A549 (cell line): ENCODE measurements around the gene SH3RF3. TPM values are rescaled to one million over a fixed set of nuclear protein-coding genes. Genes with fewer than 3 reads are reported as not detected.

Experiments used
- ATAC-seq, 2 experiments: fragments of 200-7000 bp in 1 of 2; fragments of >200 bp in 1 of 2; cut with Nextera tagmentation in 1 of 2; cut with Tn5 transposase in 1 of 2; 3 replicates each; pipeline versions ENCODE4 v1.8.0 to v1.9.1; 2018 to 2020; ENCODE audit warnings: mild to moderate bottlenecking in 1 of 2, moderate library complexity in 1 of 2
- CTCF ChIA-PET: fragments of 300-600 bp; sonication (Branson Sonifier 250); formaldehyde crosslinking; extraction: SDS; loops from one replicate; lab custom pipeline; 2021; ENCODE audit warnings: antibody characterized with exemption, inconsistent platforms; lab: Yijun Ruan, JAX
- POLR2A ChIA-PET: fragments of 350-600 bp; formaldehyde crosslinking; extraction: SDS; loops from one replicate; lab custom pipeline; 2021; ENCODE audit warnings: antibody characterized with exemption, inconsistent platforms; lab: Yijun Ruan, JAX
- DNase-seq, 2 experiments: peaks; one replicate each; pipeline versions ENCODE4 v3.0.0 to v3.0.0-alpha.2; 2011 to 2016; ENCODE audit warnings: low read depth in 1 of 2, low spot score in 1 of 2
- FAIRE-seq: peaks from 2 replicates; lab custom pipeline; 2011; peaks lifted over from hg19 to GRCh38; lab: Jason Lieb, UNC
- H3K27ac ChIP-seq, 2 experiments: fragments of >200 bp; sonication (Bioruptor Twin); formaldehyde crosslinking; 3 replicates each; pipeline ENCODE4 v1.5.1; 2016 to 2017
- H3K4me1 ChIP-seq: fragments of >200 bp; sonication (Bioruptor Twin); formaldehyde crosslinking; 3 replicates; pipeline ENCODE4 v1.6.1; 2016
- H3K4me2 ChIP-seq: fragments of >200 bp; sonication (Bioruptor Twin); formaldehyde crosslinking; 3 replicates; pipeline ENCODE4 v1.6.1; 2016
- H3K4me3 ChIP-seq: fragments of >200 bp; sonication (Bioruptor Twin); formaldehyde crosslinking; 3 replicates; pipeline ENCODE4 v1.5.1; 2016
- H3K9me3 ChIP-seq: fragments of >200 bp; sonication (Bioruptor Twin); formaldehyde crosslinking; 3 replicates; pipeline ENCODE4 v1.6.1; 2016
- BHLHE40 ChIP-seq: IDR thresholded peaks from 2 replicates; pipeline ENCODE4 v1.6.1; 2012; ENCODE audit warnings: low read depth, low read length, inconsistent platforms
- CBX2 ChIP-seq: fragments of 200-600 bp; sonication (generic); IDR thresholded peaks from 2 replicates; pipeline ENCODE4 v1.6.1; 2016; ENCODE audit warnings: low read depth, mild to moderate bottlenecking, borderline replicate concordance
- CHD2 ChIP-seq: fragments of 150-350 bp; IDR thresholded peaks from 2 replicates; pipeline ENCODE4 v1.6.1; 2014; ENCODE audit warnings: low read length; ENCODE audit not compliant: partially characterized antibody
- E2F6 ChIP-seq: IDR thresholded peaks from 2 replicates; pipeline ENCODE4 v1.6.1; 2012; ENCODE audit warnings: low read depth, borderline replicate concordance
- ESRRA ChIP-seq: fragments of 150-350 bp; IDR thresholded peaks from 2 replicates; pipeline ENCODE4 v1.6.1; 2014; ENCODE audit warnings: mild to moderate bottlenecking, low read length, borderline replicate concordance
- FOXS1 ChIP-seq: fragments of 250-450 bp; sonication (Bioruptor Pico); IDR thresholded peaks from 2 replicates; pipeline ENCODE4 v1.5.0; 2020; ENCODE audit warnings: mild to moderate bottlenecking, moderate library complexity
- GATA3 ChIP-seq: IDR thresholded peaks from 2 replicates; pipeline ENCODE4 v1.6.1; 2012; ENCODE audit warnings: borderline replicate concordance
- HOXB5 ChIP-seq: fragments of 250-450 bp; sonication (Bioruptor Pico); IDR thresholded peaks from 2 replicates; pipeline ENCODE4 v1.5.0; 2020; ENCODE audit warnings: mild to moderate bottlenecking, moderate library complexity
- MAFK ChIP-seq: fragments of 450-650 bp; IDR thresholded peaks from 2 replicates; pipeline ENCODE4 v1.6.1; 2014; ENCODE audit not compliant: partially characterized antibody
- MAX ChIP-seq: IDR thresholded peaks from 2 replicates; pipeline ENCODE4 v1.6.1; 2012
- MAZ ChIP-seq: fragments of 150-350 bp; IDR thresholded peaks from 2 replicates; pipeline ENCODE4 v1.6.1; 2014; ENCODE audit warnings: antibody characterized with exemption, low read depth, low read length, borderline replicate concordance
- NPAS2 ChIP-seq: fragments of 250-450 bp; sonication (Bioruptor Pico); IDR thresholded peaks from 2 replicates; pipeline ENCODE4 v1.8.0; 2022; ENCODE audit warnings: mild to moderate bottlenecking, moderate library complexity, borderline replicate concordance
- NR3C1 ChIP-seq: fragments of >200 bp; sonication (Bioruptor Twin); formaldehyde crosslinking; IDR thresholded peaks from 3 replicates; pipeline ENCODE4 v1.6.1; 2017
- PHF8 ChIP-seq: fragments of 200-600 bp; sonication (generic); IDR thresholded peaks from 2 replicates; pipeline ENCODE4 v1.6.1; 2016; ENCODE audit warnings: low read depth, mild to moderate bottlenecking, antibody characterized with exemption, moderate library complexity, borderline replicate concordance
- POLR2A ChIP-seq: IDR thresholded peaks from 2 replicates; pipeline ENCODE4 v1.6.1; 2012; ENCODE audit warnings: mild to moderate bottlenecking, low read length
- POLR2AphosphoS2 ChIP-seq: conservative IDR thresholded peaks from 2 replicates; pipeline ENCODE4 v1.6.1; 2012; ENCODE audit warnings: low read length, improper control_type of control experiment, inconsistent platforms
- REST ChIP-seq: fragments of 200-600 bp; sonication (generic); IDR thresholded peaks from 2 replicates; pipeline ENCODE4 v1.6.1; 2016; ENCODE audit warnings: antibody characterized with exemption, mild to moderate bottlenecking, moderate library complexity
- ZC3H11A ChIP-seq: fragments of 450-650 bp; IDR thresholded peaks from 2 replicates; pipeline ENCODE4 v1.6.1; 2014; ENCODE audit warnings: antibody characterized with exemption, mild to moderate bottlenecking
- ZSCAN20 ChIP-seq: fragments of 250-450 bp; sonication (Bioruptor Pico); IDR thresholded peaks from 2 replicates; pipeline ENCODE4 v1.8.0; 2022; ENCODE audit warnings: mild to moderate bottlenecking, moderate library complexity
- WGBS: methylation state at CpG from one replicate; pipeline ENCODE4 v1.1.6; 2017; ENCODE audit errors: missing lambda C conversion rate; 5-methylcytosine and 5-hydroxymethylcytosine counted together
- polyA plus RNA-seq, 4 experiments: library from polyadenylated mRNA; depleted of rRNA in 3 of 4; stranded (reverse); fragments of >200 nt; fragmentation: RNase III in 1 of 4; extraction: RNeasy Plus Mini Kit Qiagen cat#74134 plus additional on column Dnase treatment in 1 of 4; gene quantifications; 2 replicates in 3 of 4; 3 replicates in 1 of 4; pipeline ENCODE4 v1.2.3, GENCODE V29; 2011 to 2017
- TF ChIP-seq, protein P1 (sequence below): fragments of 250-450 bp; sonication (Bioruptor Pico); IDR thresholded peaks from 2 replicates; pipeline ENCODE4 v1.5.0; 2020; ENCODE audit warnings: low read depth, mild to moderate bottlenecking, moderate library complexity
- TF ChIP-seq, protein P2 (sequence below): IDR thresholded peaks from 2 replicates; pipeline ENCODE4 v1.6.1; 2012

The SH3RF3 gene
- polyA plus RNA-seq, 2 of the 4 experiments (the other 2 are of a cell fraction): 0.04 to 0.21 TPM

DNA sequence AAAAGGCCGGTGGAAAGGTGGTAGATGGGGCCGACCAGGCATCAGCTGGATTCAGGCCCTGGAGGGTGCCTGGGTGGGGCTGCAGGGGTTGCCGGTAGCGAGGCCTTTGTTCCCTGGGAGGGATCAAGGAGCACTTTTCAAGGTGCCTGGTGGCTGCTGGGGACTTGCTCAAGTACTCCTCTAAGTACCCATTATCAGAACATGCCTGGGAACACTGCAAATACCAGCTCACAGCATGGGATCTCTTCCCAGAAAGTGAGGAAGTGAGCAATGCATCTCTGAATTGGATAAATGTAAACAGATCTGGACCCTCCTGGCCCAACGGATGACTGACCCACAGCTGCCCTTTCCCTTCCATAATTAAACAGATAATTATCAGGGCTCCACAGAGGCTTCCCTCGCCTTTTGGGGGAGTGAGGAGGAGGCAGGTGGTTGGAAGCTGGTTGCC lies 210.5 kb downstream of the SH3RF3 start:
- Histone ChIP-seq H3K4me1 (no peaks in the 10 kb centered on the region), H3K9me3 (no peaks in the 10 kb centered on the region), H3K4me2 (no peak overlapping the region), H3K4me3 (no peak overlapping the region)
- POLR2A ChIA-PET: no interaction called here
- DNase-seq: no peak
- no peak for FAIRE-seq
- no peak for TF ChIP-seq FOXS1 (CRISPR knock-in tag)
- TF ChIP-seq ESRRA: no peak
- TF ChIP-seq ZSCAN20: no peak
- no peak for TF ChIP-seq NPAS2 (CRISPR knock-in tag)
- TF ChIP-seq POLR2AphosphoS2: no peak
- no peak for TF ChIP-seq REST
- no peak for TF ChIP-seq E2F6
- TF ChIP-seq MAFK: no peak
- no peak for TF ChIP-seq ZC3H11A
- TF ChIP-seq, all 56 proteins: peak for 0
- ATAC-seq: no peak
- CTCF ChIA-PET: interaction anchor here (1.2 kb wide), 1 partner anchor 123 kb away, joined by 3 read pairs; no protein-coding TSS in a partner anchor
- WGBS: 49% methylated on average over 6 of the region's 6 CpGs
- H3K27ac ChIP-seq: no peak overlapping the region

DNA sequence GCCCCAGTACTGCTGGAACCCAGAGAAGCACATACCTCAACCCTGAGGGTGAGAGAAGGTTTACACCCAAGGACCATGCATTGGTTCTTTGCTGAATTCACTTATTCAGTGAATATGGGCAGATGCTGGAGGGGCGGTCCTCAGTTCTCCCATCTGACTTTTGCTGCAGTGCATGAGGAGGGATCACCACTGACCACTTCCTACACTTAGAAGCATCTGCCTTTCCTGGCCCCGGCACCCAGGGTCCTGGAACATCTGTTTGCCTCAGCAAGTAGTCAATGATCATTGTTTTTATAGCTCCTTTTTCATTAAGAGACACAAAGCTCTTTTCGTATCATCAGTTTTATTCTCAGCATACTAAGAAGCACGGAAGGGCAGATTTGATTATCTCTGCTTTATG lies 211.4 kb downstream of the SH3RF3 start:
- TF ChIP-seq HOXB5 (CRISPR knock-in tag) (no peak), CBX2 (no peak), CHD2 (no peak), MAZ (no peak), BHLHE40 (no peak), POLR2A (no peak), NR3C1 (no peak)
- POLR2A ChIA-PET: no interaction called here
- H3K27ac ChIP-seq: no peak overlapping the region

DNA sequence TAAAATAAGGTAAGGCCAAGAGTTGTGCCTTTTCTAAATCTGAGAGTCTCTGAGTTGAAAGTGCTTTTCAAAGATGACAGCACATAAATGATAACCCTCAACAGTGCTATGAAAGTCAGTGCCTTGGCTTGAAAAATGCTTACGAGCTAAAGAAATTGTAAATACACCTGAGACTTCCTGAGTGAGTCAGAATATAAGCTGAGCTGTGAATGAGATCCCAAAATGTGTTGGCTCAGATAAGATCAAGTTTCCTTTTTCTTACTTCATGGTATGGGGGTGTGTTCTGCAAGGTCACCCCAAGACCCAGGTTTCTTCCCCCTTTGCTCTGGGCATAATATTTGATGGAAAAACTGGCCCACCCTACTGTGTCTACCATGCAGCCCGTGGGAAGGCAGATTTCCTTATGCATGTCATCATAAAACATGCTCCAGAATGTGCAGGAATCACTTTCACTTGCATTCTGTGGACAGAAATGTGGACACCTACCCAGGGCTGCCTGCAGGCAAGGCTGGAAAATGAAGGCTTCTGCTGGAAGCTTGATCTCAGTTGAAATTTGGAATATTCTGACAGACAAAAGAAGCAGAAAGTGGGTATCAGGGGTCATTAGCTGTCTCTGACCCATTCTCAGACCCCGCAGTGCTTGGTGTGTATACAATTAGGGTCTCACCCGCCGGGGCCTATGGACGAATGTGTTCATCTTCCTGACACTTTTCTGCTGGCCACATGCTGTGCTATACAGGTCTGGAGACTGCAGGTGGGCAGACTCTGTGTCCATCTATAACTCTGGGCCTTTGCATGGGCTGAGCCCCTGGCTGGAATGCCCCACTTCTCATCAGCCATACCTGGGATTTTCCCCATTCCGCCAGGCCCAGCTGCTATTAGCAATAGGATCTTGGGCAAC lies 212.6 kb downstream of the SH3RF3 start:
- no peak for FAIRE-seq
- Histone ChIP-seq H3K4me3 (no peak overlapping the region), H3K27ac (no peak overlapping the region), H3K4me1 (no peaks in the 10 kb centered on the region), H3K9me3 (no peaks in the 10 kb centered on the region)
- WGBS: 68% methylated on average over 6 of the region's 7 CpGs
- DNase-seq: no peak
- ATAC-seq: no peak
- POLR2A ChIA-PET: no interaction called here
- no peak for TF ChIP-seq E2F6
- TF ChIP-seq, protein P1, sequence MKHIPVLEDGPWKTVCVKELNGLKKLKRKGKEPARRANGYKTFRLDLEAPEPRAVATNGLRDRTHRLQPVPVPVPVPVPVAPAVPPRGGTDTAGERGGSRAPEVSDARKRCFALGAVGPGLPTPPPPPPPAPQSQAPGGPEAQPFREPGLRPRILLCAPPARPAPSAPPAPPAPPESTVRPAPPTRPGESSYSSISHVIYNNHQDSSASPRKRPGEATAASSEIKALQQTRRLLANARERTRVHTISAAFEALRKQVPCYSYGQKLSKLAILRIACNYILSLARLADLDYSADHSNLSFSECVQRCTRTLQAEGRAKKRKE: no peak
- no peak for TF ChIP-seq PHF8
- TF ChIP-seq, protein P2, sequence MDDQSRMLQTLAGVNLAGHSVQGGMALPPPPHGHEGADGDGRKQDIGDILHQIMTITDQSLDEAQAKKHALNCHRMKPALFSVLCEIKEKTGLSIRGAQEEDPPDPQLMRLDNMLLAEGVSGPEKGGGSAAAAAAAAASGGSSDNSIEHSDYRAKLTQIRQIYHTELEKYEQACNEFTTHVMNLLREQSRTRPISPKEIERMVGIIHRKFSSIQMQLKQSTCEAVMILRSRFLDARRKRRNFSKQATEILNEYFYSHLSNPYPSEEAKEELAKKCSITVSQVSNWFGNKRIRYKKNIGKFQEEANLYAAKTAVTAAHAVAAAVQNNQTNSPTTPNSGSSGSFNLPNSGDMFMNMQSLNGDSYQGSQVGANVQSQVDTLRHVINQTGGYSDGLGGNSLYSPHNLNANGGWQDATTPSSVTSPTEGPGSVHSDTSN: no peak
- TF ChIP-seq GATA3: no peak
- TF ChIP-seq MAX: no peak
- TF ChIP-seq, all 56 proteins: peak for 0
- CTCF ChIA-PET: interaction anchor here (1.0 kb wide), 1 partner anchor 46 kb away, joined by 3 read pairs; no protein-coding TSS in a partner anchor
- no peak overlapping the region for H3K4me2 ChIP-seq

More for the DNA sequence above, 211.4 kb downstream of the SH3RF3 start:
- Histone ChIP-seq H3K4me2 (no peak overlapping the region), H3K4me1 (no peaks in the 10 kb centered on the region), H3K9me3 (no peaks in the 10 kb centered on the region), H3K4me3 (no peak overlapping the region)
- 64% methylated on average over 4 of the region's 4 CpGs for WGBS
- ATAC-seq: no peak
- DNase-seq: no peak
- CTCF ChIA-PET: interaction anchor here (1.2 kb wide), 1 partner anchor 124 kb away, joined by 3 read pairs; no protein-coding TSS in a partner anchor
- FAIRE-seq: no peak
